ENCODE results near the gene USP10.

DNA sequence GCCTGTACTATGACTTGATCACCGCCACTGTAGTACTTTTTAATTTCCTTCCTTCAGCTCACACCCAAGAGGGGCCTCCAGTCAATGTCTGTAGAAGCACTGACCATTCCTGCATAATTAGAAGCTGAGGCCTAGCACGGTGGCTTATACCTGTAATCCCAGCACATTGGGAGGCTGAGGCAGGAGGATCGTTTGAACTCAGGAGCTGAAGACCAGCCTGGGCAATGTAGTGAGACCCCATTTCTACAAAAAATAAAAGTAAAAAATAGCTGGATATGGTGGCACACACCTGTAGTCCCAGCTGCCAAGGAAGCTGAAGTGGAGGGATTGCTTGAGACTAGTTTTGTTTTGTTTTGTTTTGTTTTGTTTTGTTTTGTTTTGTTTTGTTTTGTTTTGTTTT lies 45.6 kb upstream of the USP10 start:
- TF ChIP-seq EZH2 (IDR thresholded peaks at IDR 0.05; ENCODE audit: low read length, missing control alignments) = no peak
- TF ChIP-seq, protein P1, sequence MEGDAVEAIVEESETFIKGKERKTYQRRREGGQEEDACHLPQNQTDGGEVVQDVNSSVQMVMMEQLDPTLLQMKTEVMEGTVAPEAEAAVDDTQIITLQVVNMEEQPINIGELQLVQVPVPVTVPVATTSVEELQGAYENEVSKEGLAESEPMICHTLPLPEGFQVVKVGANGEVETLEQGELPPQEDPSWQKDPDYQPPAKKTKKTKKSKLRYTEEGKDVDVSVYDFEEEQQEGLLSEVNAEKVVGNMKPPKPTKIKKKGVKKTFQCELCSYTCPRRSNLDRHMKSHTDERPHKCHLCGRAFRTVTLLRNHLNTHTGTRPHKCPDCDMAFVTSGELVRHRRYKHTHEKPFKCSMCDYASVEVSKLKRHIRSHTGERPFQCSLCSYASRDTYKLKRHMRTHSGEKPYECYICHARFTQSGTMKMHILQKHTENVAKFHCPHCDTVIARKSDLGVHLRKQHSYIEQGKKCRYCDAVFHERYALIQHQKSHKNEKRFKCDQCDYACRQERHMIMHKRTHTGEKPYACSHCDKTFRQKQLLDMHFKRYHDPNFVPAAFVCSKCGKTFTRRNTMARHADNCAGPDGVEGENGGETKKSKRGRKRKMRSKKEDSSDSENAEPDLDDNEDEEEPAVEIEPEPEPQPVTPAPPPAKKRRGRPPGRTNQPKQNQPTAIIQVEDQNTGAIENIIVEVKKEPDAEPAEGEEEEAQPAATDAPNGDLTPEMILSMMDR (conservative IDR thresholded peaks at IDR 0.05 in 1 of 2, IDR thresholded peaks at IDR 0.05 in 1 of 2; ENCODE audit: low read depth in 1 of 2, low read length in 2 of 2) = no peak
